ENCODE data around the gene CCDC182.

DNA sequence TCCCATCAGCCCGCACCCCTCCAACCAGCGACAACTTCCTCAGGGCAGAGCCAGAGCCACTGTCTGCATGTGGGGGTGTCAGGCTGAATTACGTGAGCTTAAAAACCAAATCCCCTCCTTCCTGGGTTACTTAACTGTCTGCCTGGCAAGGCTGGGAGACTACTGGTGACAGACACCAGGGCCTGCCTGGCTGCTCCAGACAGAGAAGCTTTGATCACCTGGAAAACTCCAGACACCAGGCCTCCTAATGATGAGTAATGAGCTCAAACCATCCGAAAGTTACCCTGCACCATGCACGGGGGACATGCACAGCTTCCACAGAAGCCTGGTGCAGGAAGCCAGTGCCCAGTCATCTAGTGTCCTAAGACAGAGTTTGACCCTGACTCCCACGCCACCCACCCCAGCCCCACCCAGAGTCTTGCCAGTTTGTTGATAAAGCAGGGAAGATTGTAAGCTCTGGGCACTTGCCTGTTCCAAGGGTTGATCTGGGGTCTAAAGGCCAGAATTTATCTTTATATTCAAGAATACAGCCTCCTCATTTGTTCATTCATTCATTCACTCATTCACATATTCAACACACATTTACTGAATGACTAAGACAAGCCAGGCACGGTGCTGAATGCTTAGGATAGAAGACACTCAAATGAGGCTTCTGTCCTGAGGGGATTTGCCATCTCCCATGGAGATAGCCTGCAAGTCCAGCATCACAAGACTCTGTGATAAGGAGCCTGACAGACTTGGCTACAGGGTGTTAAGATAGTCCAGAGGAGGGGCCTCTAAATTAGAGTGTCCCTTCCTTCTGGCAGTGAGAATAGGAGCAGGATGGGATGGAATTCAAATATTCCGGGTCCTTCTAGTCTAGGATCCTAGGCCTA lies 7.2 kb upstream of the CCDC182 start:
- TF ChIP-seq, protein P1, sequence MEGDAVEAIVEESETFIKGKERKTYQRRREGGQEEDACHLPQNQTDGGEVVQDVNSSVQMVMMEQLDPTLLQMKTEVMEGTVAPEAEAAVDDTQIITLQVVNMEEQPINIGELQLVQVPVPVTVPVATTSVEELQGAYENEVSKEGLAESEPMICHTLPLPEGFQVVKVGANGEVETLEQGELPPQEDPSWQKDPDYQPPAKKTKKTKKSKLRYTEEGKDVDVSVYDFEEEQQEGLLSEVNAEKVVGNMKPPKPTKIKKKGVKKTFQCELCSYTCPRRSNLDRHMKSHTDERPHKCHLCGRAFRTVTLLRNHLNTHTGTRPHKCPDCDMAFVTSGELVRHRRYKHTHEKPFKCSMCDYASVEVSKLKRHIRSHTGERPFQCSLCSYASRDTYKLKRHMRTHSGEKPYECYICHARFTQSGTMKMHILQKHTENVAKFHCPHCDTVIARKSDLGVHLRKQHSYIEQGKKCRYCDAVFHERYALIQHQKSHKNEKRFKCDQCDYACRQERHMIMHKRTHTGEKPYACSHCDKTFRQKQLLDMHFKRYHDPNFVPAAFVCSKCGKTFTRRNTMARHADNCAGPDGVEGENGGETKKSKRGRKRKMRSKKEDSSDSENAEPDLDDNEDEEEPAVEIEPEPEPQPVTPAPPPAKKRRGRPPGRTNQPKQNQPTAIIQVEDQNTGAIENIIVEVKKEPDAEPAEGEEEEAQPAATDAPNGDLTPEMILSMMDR (IDR thresholded peaks at IDR 0.05): no peak
- TF ChIP-seq POLR2A (IDR thresholded peaks at IDR 0.05): no peak
